Ramos (cell line): ENCODE data around the gene FAM90A1.
"Not testable (repeated sequence)": the region's sequence is repeated elsewhere in the genome, so short reads cannot be mapped to it uniquely, and the experiment has no call there.

Experiments used
- in situ Hi-C: fragments of 300-500 bp; cut with MboI; formaldehyde crosslinking; loops from one replicate; pipeline ENCODE4 v1.14.3; 2022; ENCODE audit warnings: low sequenced_read_pairs; ENCODE audit not compliant: unreplicated experiment

The FAM90A1 gene, protein sequence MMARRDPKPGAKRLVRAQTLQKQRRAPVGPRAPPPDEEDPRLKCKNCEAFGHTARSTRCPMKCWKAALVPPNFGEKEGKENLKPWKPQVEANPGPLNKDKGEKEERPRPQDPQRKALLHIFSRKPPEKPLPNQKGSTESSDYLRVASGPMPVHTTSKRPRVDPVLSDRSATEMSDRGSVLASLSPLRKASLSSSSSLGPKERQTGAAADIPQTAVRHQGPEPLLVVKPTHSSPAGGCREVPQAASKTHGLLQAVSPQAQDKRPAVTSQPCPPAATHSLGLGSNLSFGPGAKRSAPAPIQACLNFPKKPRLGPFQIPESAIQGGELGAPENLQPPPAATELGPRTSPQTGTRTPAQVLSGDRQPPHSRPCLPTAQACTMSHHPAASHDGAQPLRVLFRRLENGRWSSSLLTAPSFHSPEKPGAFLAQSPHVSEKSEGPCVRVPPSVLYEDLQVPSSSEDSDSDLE

GRCh38 chr12:8226992-8227731, at the start of gene FAM90A1:
Gene FAM90A1, minus strand, starts transcription at chr12:8227618. Its CDS starts 2,786 bp downstream, at chr12:8224832.
- in situ Hi-C loops: loop anchor here (10.0 kb wide), 1 partner anchor 112 kb away; no protein-coding TSS in a partner anchor

GRCh38 chr12:8276397-8276796, 49.0 kb upstream of the FAM90A1 start:
- in situ Hi-C loops: not testable (repeated sequence)

DNA sequence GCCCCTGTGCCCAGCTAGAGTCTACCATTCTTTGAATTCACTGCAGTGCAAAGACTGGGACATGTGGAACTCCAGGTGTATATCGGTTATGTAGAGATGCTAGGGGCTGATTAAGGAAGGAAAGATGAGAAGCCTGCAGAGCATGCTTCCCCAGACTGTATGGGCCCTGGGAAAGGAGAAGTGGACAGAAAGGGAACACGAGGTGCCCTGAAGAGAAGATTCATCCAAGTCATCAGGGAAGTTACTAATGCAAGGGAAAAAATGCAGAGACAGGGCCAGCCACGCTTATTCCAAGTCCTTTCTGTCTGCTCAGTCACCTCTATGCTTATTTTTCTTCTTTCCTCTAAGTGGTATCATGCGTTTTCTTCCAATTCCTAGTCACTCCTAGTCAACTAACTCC, 39.3 kb upstream of the FAM90A1 start:
- in situ Hi-C loops: not testable (repeated sequence)

DNA sequence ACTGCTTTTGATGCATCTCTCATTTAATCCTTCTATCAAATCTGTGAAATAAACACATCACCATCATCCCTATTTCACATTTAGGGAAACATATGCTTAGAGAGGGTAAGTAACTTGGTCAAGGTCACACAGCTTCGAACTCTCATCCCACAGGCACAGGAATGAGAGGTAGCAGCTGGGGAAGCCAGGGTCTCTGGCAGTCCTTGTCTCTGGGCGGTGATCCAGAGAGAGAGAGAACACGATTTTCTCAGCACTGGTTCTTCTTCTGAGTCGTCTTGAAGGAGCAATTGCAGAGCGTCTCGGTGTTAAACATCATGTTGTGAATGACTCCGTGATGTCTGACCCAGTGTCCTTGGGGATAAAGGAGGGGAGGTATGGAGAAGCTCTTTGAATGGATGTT, 36.8 kb upstream of the FAM90A1 start:
- in situ Hi-C loops: not testable (repeated sequence)

DNA sequence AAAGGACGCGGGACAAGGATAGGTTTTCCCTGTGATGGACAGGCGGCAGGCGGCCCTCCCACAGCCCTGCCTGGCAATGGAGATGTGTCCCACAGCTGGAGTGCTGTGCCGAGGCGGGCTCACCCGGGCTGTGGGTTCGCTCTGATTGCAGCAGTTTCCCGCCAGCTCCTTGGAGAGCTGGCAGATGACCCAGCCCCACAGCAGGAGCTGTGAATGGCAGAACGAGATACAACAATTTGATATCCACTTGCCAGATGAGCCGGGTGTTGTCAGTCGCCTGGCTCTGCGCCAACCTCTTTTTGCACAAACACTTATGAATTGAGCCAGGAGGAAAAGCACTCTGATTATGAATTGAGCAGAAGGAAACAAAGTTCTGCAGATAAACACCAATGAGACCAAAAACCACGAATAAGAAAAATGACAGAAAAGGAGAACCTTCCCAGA, 33.7 kb upstream of the FAM90A1 start:
- in situ Hi-C loops: not testable (repeated sequence)

DNA sequence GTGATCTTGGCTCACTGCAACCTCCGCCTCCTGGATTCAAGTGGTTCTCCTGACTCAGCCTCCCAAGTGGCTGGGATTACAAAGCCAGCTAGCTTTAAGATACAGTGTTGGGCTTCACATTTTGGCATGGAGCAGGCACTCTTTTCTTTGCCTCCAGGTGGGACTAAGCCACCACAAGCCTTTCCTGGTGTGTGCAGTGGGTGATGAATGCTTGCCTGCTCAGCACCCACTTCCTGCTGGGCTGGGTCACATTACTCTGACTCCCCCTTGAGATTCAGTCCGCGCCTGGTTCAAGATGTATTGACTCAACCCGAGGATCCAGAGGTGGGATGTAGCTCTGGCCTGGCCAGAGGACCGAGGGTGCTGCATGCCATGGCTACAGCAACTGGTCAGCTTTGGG, 28.9 kb upstream of the FAM90A1 start:
- in situ Hi-C loops: not testable (repeated sequence)

DNA sequence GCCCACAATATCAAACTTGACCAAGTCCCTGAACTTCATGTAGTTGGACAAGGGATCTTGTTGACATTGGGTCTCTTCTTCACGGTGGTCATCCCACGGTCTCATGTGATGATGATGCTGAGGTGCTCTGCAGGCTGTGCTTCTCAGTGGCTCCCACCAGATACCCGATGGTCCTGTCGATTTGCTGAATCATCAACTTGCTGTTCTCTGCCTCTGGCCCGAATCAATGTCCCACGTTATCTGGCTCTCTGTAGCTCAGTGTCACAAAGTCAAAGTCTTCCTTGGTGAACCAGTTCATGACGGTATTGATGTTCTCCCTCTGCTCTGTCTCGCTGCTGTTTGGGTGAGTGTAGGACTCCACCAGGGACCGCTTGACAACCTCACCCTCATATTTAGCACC, 27.3 kb upstream of the FAM90A1 start:
- in situ Hi-C loops: not testable (repeated sequence)

DNA sequence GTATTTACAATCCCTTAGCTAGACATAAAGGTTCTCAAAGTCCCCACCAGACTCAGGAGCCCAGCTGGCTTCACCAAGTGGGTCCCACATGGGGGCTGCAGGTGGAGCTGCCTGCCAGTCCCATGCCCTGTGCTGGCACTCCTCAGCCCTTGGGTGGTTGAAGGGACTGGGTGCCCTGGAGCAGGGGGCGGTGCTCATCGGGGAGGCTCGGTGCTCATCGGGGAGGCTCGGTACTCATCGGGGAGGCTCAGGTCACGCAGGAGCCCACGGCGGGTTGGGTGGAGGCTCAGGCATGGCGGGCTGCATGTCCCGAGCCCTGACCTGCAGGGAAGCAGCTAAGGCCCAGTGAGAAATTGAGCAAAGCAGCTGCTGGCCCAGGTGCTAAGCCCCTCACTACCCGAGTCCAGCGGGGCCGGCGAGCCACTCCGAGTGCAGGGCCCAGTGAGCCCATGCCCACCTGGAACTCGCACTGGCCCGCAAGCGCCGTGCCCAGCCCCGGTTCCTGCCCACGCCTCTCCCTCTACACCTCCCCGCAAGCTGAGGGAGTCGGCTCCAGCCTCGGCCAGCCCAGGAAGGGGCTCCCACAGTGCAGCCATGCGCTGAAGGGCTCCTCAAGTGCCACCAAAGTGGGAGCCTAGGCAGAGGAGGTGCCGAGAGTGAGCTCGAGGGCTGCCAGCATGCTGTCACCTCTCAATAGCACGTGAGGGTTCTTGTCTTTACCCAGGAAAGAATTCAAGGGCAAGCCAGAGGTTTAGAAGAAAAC, 24.8 kb upstream of the FAM90A1 start:
- in situ Hi-C loops: not testable (repeated sequence)

DNA sequence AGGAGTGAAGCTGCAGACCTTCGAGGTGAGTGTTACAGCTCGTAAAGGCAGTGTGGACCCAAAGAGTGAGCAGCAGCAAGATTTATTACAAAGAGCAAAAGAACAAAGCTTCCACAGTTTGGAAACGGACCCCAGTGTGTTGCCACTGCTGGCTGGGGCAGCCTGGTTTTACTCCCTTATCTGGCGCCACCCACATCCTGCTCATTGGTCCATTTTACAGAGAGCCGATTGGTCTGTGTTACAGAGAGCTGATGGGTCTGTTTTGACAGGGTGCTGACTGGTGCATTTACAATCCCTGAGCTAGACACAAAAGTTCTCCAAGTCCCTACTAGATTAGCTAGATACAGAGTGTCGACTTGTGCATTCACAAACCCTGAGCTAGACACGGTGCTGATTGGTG, 24.2 kb upstream of the FAM90A1 start:
- in situ Hi-C loops: not testable (repeated sequence)

DNA sequence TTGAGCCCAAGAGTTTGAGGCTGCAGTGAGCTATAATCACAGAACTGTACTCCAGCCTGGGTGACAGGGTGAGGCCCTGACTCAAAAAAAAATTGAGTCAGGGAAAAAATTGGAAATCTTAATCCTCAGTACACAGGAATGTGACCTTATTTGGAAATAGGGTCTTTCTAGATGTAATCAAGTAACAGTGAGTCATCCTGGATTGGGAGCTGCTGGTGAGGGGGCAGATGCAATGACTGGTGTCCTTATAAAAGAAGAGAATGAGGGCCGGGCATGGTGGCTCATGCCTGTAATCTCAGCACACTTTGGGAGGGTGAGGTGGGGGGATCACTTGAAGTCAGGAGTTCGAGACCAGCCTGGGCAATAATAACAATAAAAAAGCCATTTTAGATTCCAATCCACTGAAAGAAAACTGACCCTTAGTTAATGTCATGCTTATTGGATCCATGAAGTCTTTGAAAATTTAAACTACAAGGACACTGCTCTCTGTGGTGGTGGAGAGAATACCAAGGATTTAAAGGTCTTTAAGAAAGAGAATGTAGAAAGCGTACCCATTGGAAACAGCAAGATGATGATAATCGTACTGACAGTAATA, 19.6 kb upstream of the FAM90A1 start:
- in situ Hi-C loops: not testable (repeated sequence)

DNA sequence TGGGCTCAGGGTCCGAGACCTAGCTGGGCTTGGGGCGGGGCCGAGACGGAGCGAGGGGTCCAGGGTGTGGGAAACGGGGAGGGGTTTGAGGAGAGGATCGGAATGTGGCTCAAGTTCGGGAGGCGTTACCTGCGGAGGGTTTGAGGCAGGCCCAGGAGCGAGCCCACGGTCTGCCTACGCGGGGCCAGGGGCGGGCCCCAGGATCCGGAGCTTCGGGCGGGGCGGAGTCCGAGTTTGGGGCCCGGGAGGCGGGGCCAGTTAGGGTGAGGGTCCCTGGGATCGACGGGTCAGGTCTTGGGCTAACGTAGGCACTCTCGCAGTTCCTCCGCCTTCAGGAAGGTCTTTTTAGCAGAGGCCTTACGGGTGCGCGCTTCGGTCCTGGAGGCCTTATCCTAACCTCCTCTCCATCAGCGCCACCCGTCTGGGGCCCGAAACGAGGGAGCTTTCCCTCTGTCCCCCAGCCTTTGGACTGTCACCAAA, 16.3 kb upstream of the FAM90A1 start:
- in situ Hi-C loops: not testable (repeated sequence)

GRCh38 chr12:8242880-8243681, 15.7 kb upstream of the FAM90A1 start:
- in situ Hi-C loops: not testable (repeated sequence)

DNA sequence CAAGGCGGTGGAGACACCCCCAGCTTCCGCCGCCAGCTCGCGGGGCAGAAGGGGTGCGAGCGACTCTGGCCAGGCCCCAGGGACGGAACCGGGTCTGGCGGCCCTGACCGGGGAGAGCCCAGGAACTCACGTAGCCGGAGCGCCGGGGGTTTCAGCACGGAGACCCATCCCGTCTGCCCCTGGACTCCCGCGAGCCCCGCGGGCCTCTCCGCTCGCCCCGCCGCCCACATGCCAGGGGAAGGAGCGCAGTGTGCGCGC, 15.1 kb upstream of the FAM90A1 start:
- in situ Hi-C loops: not testable (repeated sequence)

DNA sequence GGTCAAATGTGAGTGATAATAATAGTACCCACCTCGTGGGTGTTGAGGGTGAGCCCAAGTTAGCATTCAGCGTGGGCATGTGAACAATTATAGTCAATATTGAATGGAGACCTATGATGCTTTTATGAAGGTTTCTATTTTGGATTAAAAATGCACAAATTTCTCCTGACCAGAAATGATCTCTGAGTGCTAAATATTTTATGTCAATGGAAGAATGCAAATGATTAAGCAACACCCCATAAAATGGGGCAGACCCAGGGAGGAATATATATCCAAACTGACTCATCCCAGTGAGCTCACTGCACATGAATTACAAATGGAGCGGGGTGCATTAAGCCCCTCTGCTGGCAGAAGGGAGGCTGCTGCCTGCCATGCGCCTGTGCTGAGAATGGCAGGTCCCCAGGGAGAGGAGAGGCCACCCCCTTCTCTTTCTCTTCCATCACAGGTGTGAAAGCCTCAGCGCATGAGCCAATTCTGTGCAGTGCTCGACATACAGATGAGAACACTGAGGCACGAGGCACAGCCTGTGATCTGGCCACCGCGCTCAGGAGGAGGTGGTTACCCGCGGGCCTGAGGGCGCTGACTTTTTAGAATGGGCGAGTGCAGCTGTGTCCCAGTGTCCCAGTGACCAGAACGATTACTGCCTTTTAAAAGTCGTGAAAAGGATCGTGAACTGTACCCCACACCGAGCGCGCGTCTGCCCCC, 14.7 kb upstream of the FAM90A1 start:
- in situ Hi-C loops: not testable (repeated sequence)

DNA sequence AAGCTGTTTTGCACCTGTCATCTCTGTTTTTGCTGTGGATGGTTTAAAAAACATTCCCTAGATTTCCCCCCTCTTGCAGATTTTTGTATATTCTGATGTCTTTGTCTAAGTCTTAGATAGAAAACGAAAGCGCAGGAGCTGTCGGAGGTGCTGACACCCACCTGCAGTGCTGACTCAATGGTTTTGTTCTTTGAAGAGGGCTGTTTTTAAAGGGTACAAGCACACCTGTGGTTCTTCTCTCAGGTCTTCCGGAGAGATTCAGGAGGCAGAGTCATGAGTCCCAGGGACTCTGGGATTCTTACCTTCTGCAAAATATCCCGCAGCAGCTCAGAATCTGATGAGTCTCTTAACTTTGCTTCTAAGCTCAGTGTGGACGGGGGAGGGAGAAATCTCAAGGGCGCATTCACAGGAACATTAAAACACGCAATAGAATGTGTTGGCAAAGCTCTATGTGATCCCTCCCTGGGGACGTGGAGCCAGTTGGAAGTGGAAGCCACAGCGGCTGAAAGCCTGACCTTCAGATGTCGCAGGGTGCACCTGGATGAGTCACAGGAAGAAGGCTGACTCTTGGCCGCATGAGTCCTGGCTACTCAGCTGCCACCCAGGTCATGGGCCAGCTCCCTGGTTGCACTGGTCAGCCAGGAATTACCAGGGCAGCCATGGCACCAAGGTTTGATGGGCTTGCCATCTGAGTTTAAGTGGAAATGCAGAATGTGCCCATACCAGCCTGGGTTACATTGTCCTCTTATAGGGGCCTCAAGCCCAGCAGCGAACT, 13.1 kb upstream of the FAM90A1 start:
- in situ Hi-C loops: not testable (repeated sequence)

DNA sequence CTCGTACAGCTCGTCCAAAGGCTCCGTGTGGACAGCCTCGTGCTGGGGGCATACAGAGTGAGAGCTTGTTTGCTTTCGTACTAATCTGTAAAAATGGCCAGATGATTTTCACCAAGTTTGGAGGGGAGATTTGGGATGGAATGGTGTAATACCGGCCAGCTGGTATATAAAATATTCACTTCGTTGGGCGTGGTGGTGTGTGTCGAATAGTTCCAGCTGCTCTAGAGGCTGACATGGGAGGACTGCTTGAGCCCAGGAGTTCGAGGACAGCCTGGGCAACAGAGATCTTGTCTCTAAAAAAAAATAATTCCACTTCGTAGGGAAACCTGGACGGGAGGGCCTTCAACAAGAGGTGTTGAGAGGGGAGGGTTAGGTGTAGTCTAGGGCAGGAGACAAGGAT, 9.6 kb upstream of the FAM90A1 start:
- in situ Hi-C loops: not testable (repeated sequence)

- in situ Hi-C loops: not testable (repeated sequence)
These were observed 8.1 kb upstream of the FAM90A1 start for GRCh38 chr12:8235316-8236157.
